ENCODE data around the gene CHST11.

- TF ChIP-seq CTCF (IDR thresholded peaks at IDR 0.05) (no peak), POLR2AphosphoS5 (IDR thresholded peaks at IDR 0.05) (no peak)
Measured at GRCh38 chr12:104510873-104511440, 54.2 kb downstream of the CHST11 start.

Data from sigmoid colon (tissue), 4 donors.